ENCODE data around the gene PRKCZ.

GRCh38 chr1:2030076-2030871 is 19.9 kb upstream of the PRKCZ start:
- TF ChIP-seq EP300 (IDR thresholded peaks at IDR 0.05; ENCODE audit: borderline replicate concordance in 1 of 2, low read depth in 1 of 2, low read length in 1 of 2) (no peak), TAF1 (IDR thresholded peaks at IDR 0.05; ENCODE audit: borderline replicate concordance, low read depth, low read length) (no peak), GABPA (IDR thresholded peaks at IDR 0.05; ENCODE audit: low read depth) (no peak), CTCF (IDR thresholded peaks at IDR 0.05) (no peak), NFIC (IDR thresholded peaks at IDR 0.05; ENCODE audit: borderline replicate concordance) (no peak), CHD2 (IDR thresholded peaks at IDR 0.05; ENCODE audit: low read length, partially characterized antibody) (no peak), REST (IDR thresholded peaks at IDR 0.05; ENCODE audit: low read depth, low read length) (no peak), USF1 (IDR thresholded peaks at IDR 0.05; ENCODE audit: borderline replicate concordance, low read depth) (no peak), RXRA (IDR thresholded peaks at IDR 0.05; ENCODE audit: borderline replicate concordance, low read depth) (no peak)

Data from SK-N-SH (cell line).